Thyroid gland (tissue), 4 donors: ENCODE measurements around the gene GPRASP1. TPM values are rescaled to one million over a fixed set of nuclear protein-coding genes. Genes with fewer than 3 reads are reported as not detected.

ENCODE experiments used
- DNase-seq, 2 donors: peaks; one replicate each; pipeline ENCODE4 v3.0.0-alpha.2; 2019
- H3K27ac ChIP-seq, 3 donors: fragments of 200-600 bp; sonication (generic); 1 replicate in 2 of 3; 2 replicates in 1 of 3; pipeline ENCODE4 v1.5.1; 2016 to 2019; ENCODE audit warnings: mild to moderate bottlenecking in 1 of 3, moderate library complexity in 1 of 3
- H3K27me3 ChIP-seq: fragments of 200-600 bp; sonication (generic); one replicate; pipeline ENCODE4 v1.5.1; 2019
- H3K36me3 ChIP-seq, 2 donors: fragments of 200-600 bp; sonication (generic); one replicate each; pipeline ENCODE4 v1.5.1; 2016 to 2019
- H3K4me1 ChIP-seq, 2 donors: fragments of 200-600 bp; sonication (generic); one replicate each; pipeline ENCODE4 v1.5.1; 2017 to 2019
- H3K4me3 ChIP-seq, 3 donors: fragments of 200-600 bp; sonication (generic); replicated peaks in 1 of 3; 1 replicate in 2 of 3; 2 replicates in 1 of 3; pipeline ENCODE4 v1.5.1; 2016; ENCODE audit warnings: mild to moderate bottlenecking in 1 of 3
- H3K9me3 ChIP-seq: fragments of 200-600 bp; sonication (generic); one replicate; pipeline ENCODE4 v1.5.1; 2017
- POLR2A ChIP-seq, 2 donors: fragments of 450-650 bp; IDR thresholded peaks; one replicate each; pipeline ENCODE4 v1.6.1; 2017; ENCODE audit warnings: antibody characterized with exemption in 2 of 2, mild to moderate bottlenecking in 2 of 2, moderate library complexity in 1 of 2
- WGBS, 2 donors: methylation state at CpG; one replicate each; pipeline ENCODE4 v1.1.5; 2017; 5-methylcytosine and 5-hydroxymethylcytosine counted together
- intact Hi-C: fragments of 100-400 bp; cut with DNase I; formaldehyde crosslinking; loops from one replicate; pipeline ENCODE4 v1.15.1; 2023
- total RNA-seq, 4 donors: library from RNA; depleted of rRNA; stranded (reverse); fragments of >200 nt; gene quantifications; one replicate each; pipeline ENCODE4 v1.2.3, GENCODE V29; 2016
- TF ChIP-seq, protein P1 (sequence below), 6 experiments: fragments of 200-600 bp in 3 of 6; fragments of 450-650 bp in 3 of 6; sonication (generic) in 3 of 6; IDR thresholded peaks; one replicate each; pipeline ENCODE4 v1.5.1; 2016 to 2019; ENCODE audit warnings: antibody characterized with exemption in 6 of 6, mild to moderate bottlenecking in 2 of 6, inconsistent platforms in 1 of 6, moderate library complexity in 1 of 6

Gene GPRASP1, protein sequence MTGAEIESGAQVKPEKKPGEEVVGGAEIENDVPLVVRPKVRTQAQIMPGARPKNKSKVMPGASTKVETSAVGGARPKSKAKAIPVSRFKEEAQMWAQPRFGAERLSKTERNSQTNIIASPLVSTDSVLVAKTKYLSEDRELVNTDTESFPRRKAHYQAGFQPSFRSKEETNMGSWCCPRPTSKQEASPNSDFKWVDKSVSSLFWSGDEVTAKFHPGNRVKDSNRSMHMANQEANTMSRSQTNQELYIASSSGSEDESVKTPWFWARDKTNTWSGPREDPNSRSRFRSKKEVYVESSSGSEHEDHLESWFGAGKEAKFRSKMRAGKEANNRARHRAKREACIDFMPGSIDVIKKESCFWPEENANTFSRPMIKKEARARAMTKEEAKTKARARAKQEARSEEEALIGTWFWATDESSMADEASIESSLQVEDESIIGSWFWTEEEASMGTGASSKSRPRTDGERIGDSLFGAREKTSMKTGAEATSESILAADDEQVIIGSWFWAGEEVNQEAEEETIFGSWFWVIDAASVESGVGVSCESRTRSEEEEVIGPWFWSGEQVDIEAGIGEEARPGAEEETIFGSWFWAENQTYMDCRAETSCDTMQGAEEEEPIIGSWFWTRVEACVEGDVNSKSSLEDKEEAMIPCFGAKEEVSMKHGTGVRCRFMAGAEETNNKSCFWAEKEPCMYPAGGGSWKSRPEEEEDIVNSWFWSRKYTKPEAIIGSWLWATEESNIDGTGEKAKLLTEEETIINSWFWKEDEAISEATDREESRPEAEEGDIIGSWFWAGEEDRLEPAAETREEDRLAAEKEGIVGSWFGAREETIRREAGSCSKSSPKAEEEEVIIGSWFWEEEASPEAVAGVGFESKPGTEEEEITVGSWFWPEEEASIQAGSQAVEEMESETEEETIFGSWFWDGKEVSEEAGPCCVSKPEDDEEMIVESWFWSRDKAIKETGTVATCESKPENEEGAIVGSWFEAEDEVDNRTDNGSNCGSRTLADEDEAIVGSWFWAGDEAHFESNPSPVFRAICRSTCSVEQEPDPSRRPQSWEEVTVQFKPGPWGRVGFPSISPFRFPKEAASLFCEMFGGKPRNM (N-terminal part only)
- 10 to 100 TPM; 18.6 to 32.2 (median 26.2) TPM for total RNA-seq

GRCh38 chrX:102651242-102652011, at the start of gene GPRASP1:
Gene GPRASP1 (plus strand): TSS chrX:102651483. CDS start chrX:102653914, 2,431 bp downstream.
- Histone ChIP-seq H3K4me1 (no peaks in the 10 kb centered on the region), H3K36me3 (no peaks in the 10 kb centered on the region), H3K4me3 (peak within 1 kb of the TSS; percentile 39 to 53 (median 47)), H3K9me3 (no peaks in the 10 kb centered on the region), H3K27me3 (no peaks in the 10 kb centered on the region), H3K27ac (peak within 1 kb of the TSS; percentile 58 to 88 (median 72))
- peak; percentile 71 to 74 for DNase-seq
- intact Hi-C loops: no loop called here
- WGBS, 2 donors: 0% methylated on average over 2 of the region's 61 CpGs; no CpG with 5 or more reads in 1 of the 2 donors
- TF ChIP-seq, protein P1, sequence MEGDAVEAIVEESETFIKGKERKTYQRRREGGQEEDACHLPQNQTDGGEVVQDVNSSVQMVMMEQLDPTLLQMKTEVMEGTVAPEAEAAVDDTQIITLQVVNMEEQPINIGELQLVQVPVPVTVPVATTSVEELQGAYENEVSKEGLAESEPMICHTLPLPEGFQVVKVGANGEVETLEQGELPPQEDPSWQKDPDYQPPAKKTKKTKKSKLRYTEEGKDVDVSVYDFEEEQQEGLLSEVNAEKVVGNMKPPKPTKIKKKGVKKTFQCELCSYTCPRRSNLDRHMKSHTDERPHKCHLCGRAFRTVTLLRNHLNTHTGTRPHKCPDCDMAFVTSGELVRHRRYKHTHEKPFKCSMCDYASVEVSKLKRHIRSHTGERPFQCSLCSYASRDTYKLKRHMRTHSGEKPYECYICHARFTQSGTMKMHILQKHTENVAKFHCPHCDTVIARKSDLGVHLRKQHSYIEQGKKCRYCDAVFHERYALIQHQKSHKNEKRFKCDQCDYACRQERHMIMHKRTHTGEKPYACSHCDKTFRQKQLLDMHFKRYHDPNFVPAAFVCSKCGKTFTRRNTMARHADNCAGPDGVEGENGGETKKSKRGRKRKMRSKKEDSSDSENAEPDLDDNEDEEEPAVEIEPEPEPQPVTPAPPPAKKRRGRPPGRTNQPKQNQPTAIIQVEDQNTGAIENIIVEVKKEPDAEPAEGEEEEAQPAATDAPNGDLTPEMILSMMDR (IDR thresholded peaks at IDR 0.05): no peak
- TF ChIP-seq POLR2A (IDR thresholded peaks at IDR 0.05): peak in 1 of 2 donors; percentile 70

DNA sequence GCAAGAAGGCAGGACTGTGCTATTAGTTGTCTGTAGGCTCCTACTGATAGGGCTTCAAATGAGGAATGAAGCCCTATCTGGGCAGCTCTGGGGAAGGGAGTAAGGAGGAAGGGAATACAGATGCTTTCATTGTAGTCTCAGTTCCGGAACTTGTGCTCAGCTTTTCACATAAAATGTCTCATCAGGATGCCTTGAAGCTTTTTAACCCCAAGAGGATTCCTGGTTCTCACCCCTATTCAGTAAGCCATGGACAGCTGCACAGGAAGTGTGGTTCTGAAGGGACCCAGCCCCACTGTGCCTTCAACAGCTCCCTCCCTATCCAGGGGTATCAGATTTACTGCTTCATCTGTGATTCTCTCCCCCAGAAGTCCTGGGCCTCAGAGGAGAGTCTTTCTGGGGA, 47.0 kb upstream of the GPRASP1 start:
- intact Hi-C loops: no loop called here
- no peak overlapping the region for H3K4me3 ChIP-seq
- no peaks in the 10 kb centered on the region for H3K27me3 ChIP-seq
- H3K27ac ChIP-seq: no peak overlapping the region
- WGBS, 2 donors: 80 to 88% methylated on average over 1 of the region's 1 CpG
- H3K4me1 ChIP-seq: no peaks in the 10 kb centered on the region
- H3K36me3 ChIP-seq: no peaks in the 10 kb centered on the region
- H3K9me3 ChIP-seq: no peaks in the 10 kb centered on the region
- DNase-seq: no peak
- no peak for TF ChIP-seq POLR2A (IDR thresholded peaks at IDR 0.05)
- TF ChIP-seq, protein P1 (IDR thresholded peaks at IDR 0.05): no peak

GRCh38 chrX:102606115-102606514, 45.2 kb upstream of the GPRASP1 start:
- intact Hi-C loops: no loop called here
- no peaks in the 10 kb centered on the region for H3K27me3 ChIP-seq
- no peaks in the 10 kb centered on the region for H3K9me3 ChIP-seq
- no peak overlapping the region for H3K27ac ChIP-seq
- H3K4me3 ChIP-seq: no peak overlapping the region
- 95 to 100% methylated on average over 1 of the region's 1 CpG for WGBS, 2 donors
- TF ChIP-seq, protein P1 (IDR thresholded peaks at IDR 0.05): no peak
- no peak for TF ChIP-seq POLR2A (IDR thresholded peaks at IDR 0.05)
- DNase-seq: no peak
- no peaks in the 10 kb centered on the region for H3K36me3 ChIP-seq
- no peaks in the 10 kb centered on the region for H3K4me1 ChIP-seq

GRCh38 chrX:102610905-102611304, 40.4 kb upstream of the GPRASP1 start:
- intact Hi-C loops: no loop called here
- H3K27ac ChIP-seq: no peak overlapping the region
- no peaks in the 10 kb centered on the region for H3K36me3 ChIP-seq
- TF ChIP-seq, protein P1 (IDR thresholded peaks at IDR 0.05): no peak
- TF ChIP-seq POLR2A (IDR thresholded peaks at IDR 0.05): no peak
- no peaks in the 10 kb centered on the region for H3K27me3 ChIP-seq
- no peaks in the 10 kb centered on the region for H3K9me3 ChIP-seq
- H3K4me1 ChIP-seq: no peaks in the 10 kb centered on the region
- no peak overlapping the region for H3K4me3 ChIP-seq
- WGBS, 2 donors: 88 to 96% methylated on average over 3 to 4 of the region's 4 CpGs
- no peak for DNase-seq
